BLaER1 treated with 17β-estradiol and CSF1 and Interleukin-3, amounts not matched to agents 10 nM and 100 nM (cell line): ENCODE results near the gene SLC25A41.

ENCODE experiments used
- H3K27ac ChIP-seq, 11 experiments: shearing (Covaris generic); formaldehyde crosslinking; 2 replicates each; pipeline ENCODE4 v1.8.1; 2022
- H3K27me3 ChIP-seq, 11 experiments: shearing (Covaris generic); formaldehyde crosslinking; 2 replicates each; pipeline ENCODE4 v1.8.1; 2022
- H3K36me3 ChIP-seq, 11 experiments: shearing (Covaris generic); formaldehyde crosslinking; 2 replicates each; pipeline ENCODE4 v1.8.1; 2022
- H3K4me1 ChIP-seq, 10 experiments: shearing (Covaris generic); formaldehyde crosslinking; 2 replicates each; pipeline ENCODE4 v1.8.1; 2022
- H3K4me2 ChIP-seq, 11 experiments: shearing (Covaris generic); formaldehyde crosslinking; 2 replicates each; pipeline ENCODE4 v1.8.1; 2022
- H3K4me3 ChIP-seq, 10 experiments: shearing (Covaris generic); formaldehyde crosslinking; 2 replicates each; pipeline ENCODE4 v1.8.1; 2022
- H3K9ac ChIP-seq, 11 experiments: shearing (Covaris generic); formaldehyde crosslinking; 2 replicates each; pipeline ENCODE4 v1.8.1; 2022
- H3K9me3 ChIP-seq, 11 experiments: shearing (Covaris generic); formaldehyde crosslinking; replicated peaks in 1 of 11; 2 replicates each; pipeline ENCODE4 v1.8.1; 2022
- H4K20me1 ChIP-seq, 11 experiments: shearing (Covaris generic); formaldehyde crosslinking; 2 replicates each; pipeline ENCODE4 v1.8.1; 2022
- Cebpa-rat ChIP-seq, 11 experiments: shearing (Covaris generic); IDR thresholded peaks; 2 replicates each; pipeline ENCODE4 v1.8.1; 2022

SLC25A41 gene

DNA sequence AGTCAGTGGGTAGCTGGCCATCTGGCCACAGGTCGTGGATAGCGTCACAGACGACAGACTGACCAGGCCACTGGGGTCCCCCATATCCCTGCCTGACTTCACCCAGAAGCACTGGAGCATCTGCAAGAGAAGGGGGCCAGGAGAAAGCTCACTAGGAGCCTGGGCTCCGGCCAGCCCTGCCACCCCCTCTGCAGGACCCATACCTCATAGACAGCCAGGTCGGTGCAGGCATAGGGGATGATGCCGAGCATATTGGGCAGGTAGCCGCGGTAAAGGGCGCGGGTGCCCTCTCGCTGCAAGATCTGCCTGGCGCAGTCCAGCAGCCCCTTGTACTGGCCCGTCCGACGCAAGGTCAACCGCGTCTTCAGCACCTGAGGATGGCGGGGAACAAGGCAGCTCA is 6.4 kb downstream of the SLC25A41 start:
- peaks cover 19 to 27% (median 21%) of the 10 kb centered on the region in 10 experiments for H3K4me1 ChIP-seq
- no peak overlapping the region for H3K9ac ChIP-seq
- H3K4me2 ChIP-seq, result no peak overlapping the region
- H3K4me3 ChIP-seq, result no peak overlapping the region
- peaks cover 0 to 9% (median 0%) of the 10 kb centered on the region in 11 experiments; a peak in 9 of 22 replicates for H3K9me3 ChIP-seq
- peaks cover 19 to 21% (median 20%) of the 10 kb centered on the region in 11 experiments for H4K20me1 ChIP-seq
- no peaks in the 10 kb centered on the region for H3K27me3 ChIP-seq
- no peak overlapping the region for H3K27ac ChIP-seq
- TF ChIP-seq Cebpa-rat (IDR thresholded peaks at IDR 0.05), result no peak
- H3K36me3 ChIP-seq, result peaks cover 5 to 13% (median 11%) of the 10 kb centered on the region in 11 experiments

DNA sequence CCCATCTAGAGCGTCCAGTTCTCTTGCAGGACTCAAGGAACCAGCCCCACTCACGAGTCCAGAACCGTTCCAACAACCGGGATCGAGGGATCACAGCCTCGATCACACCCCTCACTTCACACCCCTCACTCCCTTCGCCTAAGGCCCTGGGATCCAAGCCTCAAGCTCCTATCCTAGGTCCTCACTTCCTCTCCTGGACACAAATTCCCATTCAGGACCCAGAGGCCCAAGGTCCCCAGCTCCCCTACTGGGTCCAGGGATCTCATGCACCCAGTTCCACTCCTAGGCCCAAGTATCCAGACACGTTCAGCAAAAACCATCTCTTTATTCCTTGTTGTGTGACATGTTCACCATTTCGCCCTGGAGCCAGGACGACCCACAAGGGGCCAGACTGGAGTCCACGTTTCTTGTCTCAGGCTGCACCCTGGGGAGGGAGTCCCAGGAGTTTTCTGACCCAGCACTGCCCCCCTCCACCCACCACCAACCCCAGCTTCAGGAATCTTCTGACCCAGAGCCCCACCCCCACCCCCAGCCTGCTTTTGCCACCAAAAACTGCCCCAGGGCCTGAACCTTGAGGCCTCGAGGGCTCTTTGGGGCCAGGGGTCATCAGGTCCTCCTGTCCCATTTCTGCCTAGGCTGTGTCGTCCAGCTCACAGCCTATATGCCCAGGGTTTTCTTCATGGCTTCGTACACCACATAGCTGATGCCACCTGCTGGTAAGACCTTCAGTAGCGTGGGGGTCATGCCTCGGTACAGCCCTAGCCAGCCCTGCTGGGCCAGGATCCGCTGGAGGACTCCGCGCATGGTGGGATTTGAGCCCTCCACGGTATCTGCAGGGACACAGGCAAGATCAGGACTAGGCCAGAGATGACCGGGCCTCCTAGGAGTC is 7.6 kb downstream of the SLC25A41 start:
- H3K4me2 ChIP-seq, result peak overlapping the region; percentile 19 to 79 (median 54); a peak in 20 of 22 replicates
- peak overlapping the region; percentile 69 to 84 (median 77) for H3K27ac ChIP-seq
- peak overlapping the region in 6 of 10 experiments; percentile 5 to 50 (median 26); a peak in 7 of 20 replicates for H3K4me3 ChIP-seq
- H3K4me1 ChIP-seq, result peaks cover 22 to 37% (median 26%) of the 10 kb centered on the region in 10 experiments
- H3K27me3 ChIP-seq, result no peaks in the 10 kb centered on the region
- peaks cover 16 to 24% (median 22%) of the 10 kb centered on the region in 11 experiments for H3K36me3 ChIP-seq
- H4K20me1 ChIP-seq, result peaks cover 30 to 33% (median 32%) of the 10 kb centered on the region in 11 experiments
- no peak for TF ChIP-seq Cebpa-rat (IDR thresholded peaks at IDR 0.05)
- peaks cover 0 to 9% (median 0%) of the 10 kb centered on the region in 11 experiments; a peak in 9 of 22 replicates for H3K9me3 ChIP-seq
- peak overlapping the region; percentile 35 to 65 (median 59); a peak in 20 of 22 replicates for H3K9ac ChIP-seq

DNA sequence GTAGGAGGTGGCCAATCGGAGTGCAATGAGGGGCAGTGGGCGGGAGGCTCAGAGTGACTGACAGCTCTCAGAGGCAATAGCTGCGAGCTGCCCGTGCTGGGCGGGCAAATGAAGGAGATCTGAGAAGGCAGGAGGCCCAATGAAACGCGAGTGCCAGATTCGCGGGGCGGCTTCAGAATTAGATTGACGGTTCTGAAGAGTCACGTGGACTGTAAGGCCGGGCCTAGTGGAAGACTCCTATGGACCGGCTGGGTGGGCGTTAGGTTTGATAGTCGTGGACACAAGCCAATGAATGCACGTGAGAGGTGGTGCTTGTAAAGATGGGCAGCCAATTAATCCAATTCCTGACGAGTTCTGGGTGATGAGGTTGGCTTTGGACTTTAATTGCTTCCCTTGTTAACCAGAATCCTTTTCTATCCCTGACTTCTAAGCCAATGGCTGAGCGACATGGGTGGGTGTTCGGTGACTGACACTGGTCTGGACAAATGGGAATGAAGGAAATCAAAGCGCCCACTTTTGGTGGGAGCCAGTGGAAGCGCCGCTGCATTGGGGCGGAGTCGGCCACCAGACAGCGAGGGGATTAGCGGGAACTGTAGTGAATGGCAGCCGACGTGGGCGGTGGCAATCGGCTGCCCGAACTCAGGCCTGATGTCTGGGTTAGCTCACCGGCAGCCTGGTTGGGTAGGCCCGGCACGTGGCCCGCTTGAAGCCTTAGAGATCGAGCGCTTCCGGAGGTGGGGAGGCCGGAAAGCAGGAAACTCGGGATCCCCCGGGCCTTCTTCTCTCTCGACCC is 8.4 kb downstream of the SLC25A41 start:
- peak overlapping the region in 6 of 10 experiments; percentile 5 to 99 (median 74); a peak in 11 of 20 replicates for H3K4me3 ChIP-seq
- H3K36me3 ChIP-seq, result peaks cover 25 to 33% (median 31%) of the 10 kb centered on the region in 11 experiments
- peaks cover 22 to 44% (median 26%) of the 10 kb centered on the region in 10 experiments for H3K4me1 ChIP-seq
- peak overlapping the region; percentile 76 to 95 (median 89) for H3K27ac ChIP-seq
- H3K9me3 ChIP-seq, result peaks cover 0 to 9% (median 0%) of the 10 kb centered on the region in 11 experiments; a peak in 9 of 22 replicates
- H3K9ac ChIP-seq, result peak overlapping the region; percentile 44 to 98 (median 94); a peak in 21 of 22 replicates
- peak overlapping the region; percentile 19 to 79 (median 54); a peak in 20 of 22 replicates for H3K4me2 ChIP-seq
- no peak for TF ChIP-seq Cebpa-rat (IDR thresholded peaks at IDR 0.05)
- no peaks in the 10 kb centered on the region for H3K27me3 ChIP-seq
- H4K20me1 ChIP-seq, result peaks cover 39 to 41% (median 40%) of the 10 kb centered on the region in 11 experiments

DNA sequence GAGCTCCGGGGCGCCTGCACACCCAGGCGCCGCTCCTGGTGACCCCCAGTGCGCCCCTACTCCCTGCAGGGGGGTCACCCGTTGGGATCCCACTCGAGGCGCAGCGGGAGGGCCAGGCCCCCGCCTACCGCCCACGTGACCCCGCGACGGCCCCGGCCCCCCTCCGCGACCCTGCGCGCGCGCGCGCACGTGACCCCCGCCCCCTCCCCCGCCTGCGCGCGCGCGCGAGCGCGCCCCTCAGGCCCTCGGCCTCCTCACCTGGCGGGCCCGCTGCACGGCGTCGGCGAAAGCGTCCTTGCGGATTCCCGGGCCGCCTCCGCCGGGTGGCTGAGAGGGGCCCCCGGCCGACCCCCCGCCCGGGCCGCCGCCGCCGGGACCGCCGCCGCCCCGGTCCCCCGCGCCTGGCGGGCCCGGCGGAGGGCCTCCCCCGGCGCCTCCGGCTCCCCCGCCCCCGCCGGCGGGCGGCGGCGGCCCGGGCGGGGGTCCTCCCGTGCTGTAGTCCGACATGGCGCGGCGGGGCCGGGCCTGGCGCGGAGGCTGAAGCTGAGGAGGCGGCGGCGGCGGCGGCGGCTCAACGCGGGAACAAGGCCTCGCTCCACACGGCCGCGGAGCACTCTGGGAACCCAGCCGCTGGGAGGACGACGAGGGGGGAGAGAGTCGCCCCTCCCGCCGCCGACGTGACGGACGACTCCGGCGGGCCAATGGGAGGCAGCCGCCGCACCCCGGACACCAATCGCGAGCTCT is 9.2 kb downstream of the SLC25A41 start, which contains the start of gene KHSRP:
Gene KHSRP, minus strand, starts transcription at position 617 of the 744 bp plus-strand sequence. Its CDS starts 110 bp downstream, at position 507.
- TF ChIP-seq Cebpa-rat (IDR thresholded peaks at IDR 0.05), result no peak
- Histone ChIP-seq H3K27ac (peak within 1 kb of the TSS; percentile 79 to 95 (median 91)), H4K20me1 (peaks cover 47 to 49% (median 48%) of the 10 kb centered on the region in 11 experiments), H3K4me2 (peak within 1 kb of the TSS; percentile 86 to 98 (median 93)), H3K4me1 (peaks cover 22 to 38% (median 24%) of the 10 kb centered on the region in 10 experiments), H3K4me3 (peak within 1 kb of the TSS; percentile 92 to 100 (median 98)), H3K27me3 (no peaks in the 10 kb centered on the region), H3K9ac (peak within 1 kb of the TSS; percentile 91 to 98 (median 94)), H3K36me3 (peaks cover 32 to 40% (median 39%) of the 10 kb centered on the region in 11 experiments), H3K9me3 (peaks cover 0 to 9% (median 0%) of the 10 kb centered on the region in 11 experiments; a peak in 9 of 22 replicates)

DNA sequence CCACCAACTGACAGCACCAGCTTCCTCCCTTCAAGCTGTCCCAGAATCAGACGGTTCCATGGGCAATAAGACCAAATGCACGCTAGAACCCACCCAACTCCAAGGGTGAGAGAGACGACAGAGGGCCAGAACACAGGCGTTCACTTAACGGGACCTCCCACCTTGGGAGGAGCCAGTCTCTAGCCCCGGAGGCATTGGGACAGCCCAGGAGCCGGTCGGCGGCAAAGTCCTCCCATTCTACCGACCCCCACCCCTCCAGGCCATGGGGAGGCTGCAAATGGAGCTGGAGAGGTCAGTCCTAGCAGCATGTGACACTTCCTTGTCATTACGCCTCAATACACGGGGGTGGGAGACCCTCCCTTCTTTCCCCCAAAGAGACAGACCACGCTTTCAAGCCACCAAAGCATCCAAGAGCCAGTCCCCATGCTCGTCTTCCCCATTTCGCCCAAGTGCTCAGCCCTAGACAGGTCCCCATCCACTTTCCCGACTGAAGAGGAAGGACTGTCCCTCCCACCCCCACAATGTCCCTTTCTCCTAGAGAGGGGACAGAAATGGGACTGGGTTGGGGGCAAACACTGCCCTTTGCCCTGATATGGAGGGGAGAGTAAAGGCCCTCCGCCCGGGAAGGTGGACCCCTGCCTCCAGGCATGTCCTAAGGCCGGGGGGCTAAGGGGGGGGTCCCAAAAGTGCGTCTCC is 9.9 kb downstream of the SLC25A41 start:
- peaks cover 0 to 9% (median 0%) of the 10 kb centered on the region in 11 experiments; a peak in 9 of 22 replicates for H3K9me3 ChIP-seq
- peak overlapping the region; percentile 86 to 98 (median 93) for H3K4me2 ChIP-seq
- H3K4me1 ChIP-seq, result peaks cover 22 to 37% (median 24%) of the 10 kb centered on the region in 10 experiments
- TF ChIP-seq Cebpa-rat (IDR thresholded peaks at IDR 0.05), result no peak
- no peaks in the 10 kb centered on the region for H3K27me3 ChIP-seq
- H3K36me3 ChIP-seq, result peaks cover 40 to 48% (median 46%) of the 10 kb centered on the region in 11 experiments
- H3K27ac ChIP-seq, result peak overlapping the region; percentile 79 to 95 (median 91)
- peak overlapping the region; percentile 92 to 100 (median 98) for H3K4me3 ChIP-seq
- H4K20me1 ChIP-seq, result peaks cover 54 to 56% (median 55%) of the 10 kb centered on the region in 11 experiments
- H3K9ac ChIP-seq, result peak overlapping the region; percentile 91 to 98 (median 94)

GRCh38 chr19:6421075-6422014 is 12.2 kb downstream of the SLC25A41 start:
- Histone ChIP-seq H3K27me3 (no peaks in the 10 kb centered on the region), H4K20me1 (peaks cover 77 to 79% (median 78%) of the 10 kb centered on the region in 11 experiments), H3K9me3 (peaks cover 0 to 9% (median 0%) of the 10 kb centered on the region in 11 experiments; a peak in 9 of 22 replicates), H3K36me3 (peaks cover 63 to 71% (median 69%) of the 10 kb centered on the region in 11 experiments), H3K4me2 (peak overlapping the region in 9 of 11 experiments; percentile 86 to 98 (median 92); a peak in 8 of 22 replicates), H3K4me1 (peaks cover 22 to 37% (median 24%) of the 10 kb centered on the region in 10 experiments), H3K4me3 (no peak overlapping the region), H3K27ac (peak overlapping the region in 3 of 11 experiments; percentile 4 to 19 (median 13); a peak in 1 of 22 replicates), H3K9ac (peak overlapping the region; percentile 91 to 98 (median 94); a peak in 21 of 22 replicates)
- no peak for TF ChIP-seq Cebpa-rat (IDR thresholded peaks at IDR 0.05)
